Loucy (cell line): Measurements from ENCODE around the gene TNIP3.

Experiments
- H2AFZ ChIP-seq: fragments of 200-600 bp; sonication (generic); 2 replicates; pipeline ENCODE4 v1.6.0; 2016; ENCODE audit warnings: antibody characterized with exemption, mild to moderate bottlenecking, low read length, moderate library complexity
- H3F3A ChIP-seq: fragments of 200-600 bp; 2 replicates; pipeline ENCODE4 v1.6.0; 2016; ENCODE audit warnings: antibody characterized with exemption, low read depth, mild to moderate bottlenecking
- H3K27me3 ChIP-seq: fragments of 200-600 bp; sonication (generic); 2 replicates; pipeline ENCODE4 v1.6.1; 2014; ENCODE audit warnings: low read length, mild to moderate bottlenecking; ENCODE audit not compliant: insufficient read depth, poor library complexity, severe bottlenecking
- H3K36me3 ChIP-seq: fragments of 200-600 bp; sonication (generic); 2 replicates; pipeline ENCODE4 v1.6.1; 2016; ENCODE audit warnings: low read length; ENCODE audit not compliant: insufficient read depth
- H3K4me1 ChIP-seq: fragments of 200-600 bp; sonication (generic); 2 replicates; pipeline ENCODE4 v1.5.1; 2014; ENCODE audit warnings: low read length, mild to moderate bottlenecking; ENCODE audit not compliant: insufficient read depth, poor library complexity, severe bottlenecking
- H3K4me2 ChIP-seq: fragments of 200-600 bp; sonication (generic); 2 replicates; pipeline ENCODE4 v1.6.0; 2014; ENCODE audit warnings: antibody characterized with exemption, low read length, low read depth, mild to moderate bottlenecking; ENCODE audit not compliant: poor library complexity, severe bottlenecking
- H3K4me3 ChIP-seq: fragments of 200-600 bp; sonication (generic); 2 replicates; pipeline ENCODE4 v1.5.1; 2014; ENCODE audit warnings: low read length, mild to moderate bottlenecking, mixed read lengths; ENCODE audit not compliant: poor library complexity, severe bottlenecking
- H3K79me2 ChIP-seq: fragments of 200-600 bp; sonication (generic); 2 replicates; pipeline ENCODE4 v1.6.1; 2014; ENCODE audit warnings: low read length; ENCODE audit not compliant: insufficient read depth
- H3K9ac ChIP-seq: fragments of 200-600 bp; sonication (generic); 2 replicates; pipeline ENCODE4 v1.6.0; 2014; ENCODE audit warnings: mild to moderate bottlenecking, low read depth, low read length, moderate library complexity; ENCODE audit not compliant: poor library complexity, severe bottlenecking
- H3K9me2 ChIP-seq: fragments of 200-600 bp; sonication (generic); replicated peaks from 2 replicates; pipeline ENCODE4 v1.6.1; 2016; ENCODE audit warnings: low read depth, low read length, mixed read lengths
- H3K9me3 ChIP-seq: fragments of 200-600 bp; sonication (generic); 2 replicates; pipeline ENCODE4 v1.6.1; 2014; ENCODE audit warnings: mild to moderate bottlenecking, antibody characterized with exemption, low read length, low read depth; ENCODE audit not compliant: insufficient read depth
- H4K20me1 ChIP-seq: fragments of 200-600 bp; sonication (generic); 2 replicates; pipeline ENCODE4 v1.6.0; 2014; ENCODE audit warnings: antibody characterized with exemption, low read length, mild to moderate bottlenecking; ENCODE audit not compliant: insufficient read depth, poor library complexity, severe bottlenecking
- EZH2phosphoT487 ChIP-seq: fragments of 200-600 bp; IDR thresholded peaks from 2 replicates; pipeline ENCODE4 v1.6.1; 2018; ENCODE audit warnings: antibody characterized with exemption, mild to moderate bottlenecking, moderate library complexity, borderline replicate concordance
- TF ChIP-seq, protein P1 (sequence below): fragments of 200-600 bp; sonication (generic); conservative IDR thresholded peaks from 2 replicates; pipeline ENCODE4 v1.5.1; 2014; ENCODE audit warnings: mild to moderate bottlenecking, antibody characterized with exemption, low read length

The TNIP3 gene

GRCh38 chr4:121107507-121107906, 56.6 kb downstream of the TNIP3 start:
- Histone ChIP-seq H3K79me2 (no peaks in the 10 kb centered on the region), H2AFZ (no peak overlapping the region), H3K36me3 (no peaks in the 10 kb centered on the region), H3K4me1 (no peaks in the 10 kb centered on the region), H3K9me2 (no peaks in the 10 kb centered on the region), H3F3A (no peaks in the 10 kb centered on the region), H3K27me3 (no peaks in the 10 kb centered on the region), H4K20me1 (no peaks in the 10 kb centered on the region), H3K9me3 (no peaks in the 10 kb centered on the region), H3K4me3 (no peak overlapping the region), H3K4me2 (no peak overlapping the region), H3K9ac (no peak overlapping the region)
- TF ChIP-seq, protein P1, sequence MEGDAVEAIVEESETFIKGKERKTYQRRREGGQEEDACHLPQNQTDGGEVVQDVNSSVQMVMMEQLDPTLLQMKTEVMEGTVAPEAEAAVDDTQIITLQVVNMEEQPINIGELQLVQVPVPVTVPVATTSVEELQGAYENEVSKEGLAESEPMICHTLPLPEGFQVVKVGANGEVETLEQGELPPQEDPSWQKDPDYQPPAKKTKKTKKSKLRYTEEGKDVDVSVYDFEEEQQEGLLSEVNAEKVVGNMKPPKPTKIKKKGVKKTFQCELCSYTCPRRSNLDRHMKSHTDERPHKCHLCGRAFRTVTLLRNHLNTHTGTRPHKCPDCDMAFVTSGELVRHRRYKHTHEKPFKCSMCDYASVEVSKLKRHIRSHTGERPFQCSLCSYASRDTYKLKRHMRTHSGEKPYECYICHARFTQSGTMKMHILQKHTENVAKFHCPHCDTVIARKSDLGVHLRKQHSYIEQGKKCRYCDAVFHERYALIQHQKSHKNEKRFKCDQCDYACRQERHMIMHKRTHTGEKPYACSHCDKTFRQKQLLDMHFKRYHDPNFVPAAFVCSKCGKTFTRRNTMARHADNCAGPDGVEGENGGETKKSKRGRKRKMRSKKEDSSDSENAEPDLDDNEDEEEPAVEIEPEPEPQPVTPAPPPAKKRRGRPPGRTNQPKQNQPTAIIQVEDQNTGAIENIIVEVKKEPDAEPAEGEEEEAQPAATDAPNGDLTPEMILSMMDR, result no peak
- no peak for TF ChIP-seq EZH2phosphoT487

DNA sequence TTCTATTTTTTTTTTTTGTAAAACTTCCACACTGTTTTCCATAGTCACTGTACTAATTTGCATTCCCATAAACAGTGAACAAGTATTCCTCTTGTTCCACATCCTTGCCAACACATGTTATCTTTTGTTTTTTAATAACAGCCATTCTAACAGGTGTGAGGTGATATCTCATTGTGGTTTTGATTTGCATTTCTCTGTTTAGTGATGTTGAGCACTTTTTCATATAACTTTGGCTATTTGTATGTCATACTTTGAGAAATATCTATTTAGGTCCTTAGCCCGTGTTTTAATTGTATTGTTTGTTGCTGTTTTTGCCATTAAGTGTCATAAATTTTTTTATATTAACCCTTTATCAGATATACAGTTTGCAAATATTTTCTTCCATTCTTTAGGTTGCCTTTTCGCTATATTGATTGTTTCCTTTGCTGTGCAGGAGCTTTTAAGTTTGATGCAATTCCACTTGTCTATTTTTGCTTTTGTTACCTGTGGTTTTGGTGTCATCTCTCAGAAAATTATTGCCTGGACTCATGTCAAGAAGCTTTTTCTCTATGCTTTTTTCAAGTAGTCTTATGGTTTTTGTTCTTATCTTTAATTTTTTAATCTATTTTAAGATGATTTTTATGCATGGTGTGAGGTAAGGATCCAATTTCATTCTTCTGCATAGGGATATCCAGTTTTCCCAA, 63.9 kb downstream of the TNIP3 start:
- H3K27me3 ChIP-seq, result no peaks in the 10 kb centered on the region
- no peaks in the 10 kb centered on the region for H3K9me2 ChIP-seq
- H3K9ac ChIP-seq, result no peak overlapping the region
- no peaks in the 10 kb centered on the region for H3K9me3 ChIP-seq
- no peak for TF ChIP-seq EZH2phosphoT487
- TF ChIP-seq, protein P1, result no peak
- no peaks in the 10 kb centered on the region for H3K79me2 ChIP-seq
- H3F3A ChIP-seq, result no peaks in the 10 kb centered on the region
- H3K4me1 ChIP-seq, result no peaks in the 10 kb centered on the region
- no peak overlapping the region for H2AFZ ChIP-seq
- H4K20me1 ChIP-seq, result no peaks in the 10 kb centered on the region
- H3K4me3 ChIP-seq, result no peak overlapping the region
- no peaks in the 10 kb centered on the region for H3K36me3 ChIP-seq
- H3K4me2 ChIP-seq, result no peak overlapping the region

DNA sequence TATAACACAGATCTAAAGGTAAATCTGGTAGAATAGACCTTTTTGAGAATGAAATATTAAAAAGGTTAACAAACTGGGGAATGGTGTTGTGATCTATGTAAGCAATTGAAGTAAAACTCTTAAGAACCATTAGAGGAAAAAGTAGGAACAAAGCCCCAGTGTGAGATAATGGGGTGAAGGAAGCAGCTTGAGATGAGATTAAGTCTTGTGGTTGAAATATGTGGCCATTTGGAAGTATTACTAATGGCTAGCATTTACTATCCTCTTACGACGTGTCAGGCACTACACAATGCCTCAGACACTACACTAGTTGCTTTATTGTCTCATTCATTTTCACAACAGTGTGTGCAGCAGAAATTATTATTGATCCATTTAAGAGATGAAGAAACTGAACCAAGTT, 65.9 kb downstream of the TNIP3 start:
- no peaks in the 10 kb centered on the region for H3K4me1 ChIP-seq
- no peak for TF ChIP-seq EZH2phosphoT487
- TF ChIP-seq, protein P1, result no peak
- no peak overlapping the region for H3K4me2 ChIP-seq
- H2AFZ ChIP-seq, result no peak overlapping the region
- H3K79me2 ChIP-seq, result no peaks in the 10 kb centered on the region
- no peaks in the 10 kb centered on the region for H4K20me1 ChIP-seq
- H3K4me3 ChIP-seq, result no peak overlapping the region
- no peaks in the 10 kb centered on the region for H3K9me3 ChIP-seq
- no peak overlapping the region for H3K9ac ChIP-seq
- no peaks in the 10 kb centered on the region for H3K27me3 ChIP-seq
- no peaks in the 10 kb centered on the region for H3F3A ChIP-seq
- no peaks in the 10 kb centered on the region for H3K36me3 ChIP-seq
- H3K9me2 ChIP-seq, result no peaks in the 10 kb centered on the region
